Activated CD4-positive, alpha-beta T cell treated with anti-CD3 and anti-CD28 coated beads, Interleukin-2, amount 10 ng/mL, durations not matched to agents 7 days and 5 days (primary cell): ENCODE results near the gene FBN2. TPM values are rescaled to one million over a fixed set of nuclear protein-coding genes. Genes with fewer than 3 reads are reported as not detected.

Experiments
- CTCF ChIA-PET: fragments of 350-600 bp; sonication (Branson Sonifier 250); formaldehyde crosslinking; loops from one replicate; lab custom pipeline; 2021; ENCODE audit warnings: antibody characterized with exemption; lab: Charles Lee
- POLR2A ChIA-PET: fragments of 350-600 bp; sonication (Branson Sonifier 250); formaldehyde crosslinking; loops from one replicate; lab custom pipeline; 2021; ENCODE audit warnings: antibody characterized with exemption; lab: Charles Lee
- DNase-seq: peaks from one replicate; pipeline ENCODE4 v3.0.0-alpha.2; 2020
- H3K27ac Mint-ChIP-seq: one replicate; pipeline ENCODE4 v1.8.0; 2021; ENCODE audit warnings: mild to moderate bottlenecking, moderate library complexity, mixed read lengths
- H3K27me3 Mint-ChIP-seq: one replicate; pipeline ENCODE4 v1.8.0; 2021; ENCODE audit warnings: mixed read lengths
- H3K36me3 Mint-ChIP-seq: one replicate; pipeline ENCODE4 v1.8.0; 2021; ENCODE audit warnings: low read depth, mixed read lengths
- H3K4me1 Mint-ChIP-seq: one replicate; pipeline ENCODE4 v1.8.0; 2021; ENCODE audit warnings: mixed read lengths
- H3K4me3 Mint-ChIP-seq: one replicate; pipeline ENCODE4 v1.8.0; 2021; ENCODE audit warnings: mild to moderate bottlenecking, moderate library complexity, mixed read lengths
- H3K9me3 Mint-ChIP-seq: one replicate; pipeline ENCODE4 v1.8.0; 2021; ENCODE audit warnings: mixed read lengths
- total RNA-seq, 2 experiments: library from RNA; stranded (reverse); gene quantifications; one replicate each; pipeline ENCODE4 v1.2.3, GENCODE V29; 2021

Gene FBN2
- total RNA-seq, 2 experiments from 2014 or later, result not detected

DNA sequence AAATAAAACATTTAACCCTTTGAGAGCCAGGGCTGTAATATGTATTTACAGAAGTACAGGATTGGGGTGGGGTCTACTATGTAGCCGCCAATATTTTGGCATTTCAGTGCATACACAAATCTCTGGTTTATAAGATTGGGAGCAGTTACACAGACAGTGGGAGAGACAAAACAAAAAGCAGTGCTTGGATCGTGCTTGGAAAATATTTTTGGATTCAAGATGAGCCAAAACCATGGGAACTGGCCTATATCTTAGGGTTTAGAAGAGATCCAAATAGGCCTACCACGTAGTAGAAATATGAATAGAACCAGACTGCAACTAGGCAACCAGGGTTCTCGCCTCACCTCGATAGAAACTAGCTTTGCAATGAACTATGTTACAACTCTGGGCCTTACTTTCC, 284.9 kb downstream of the FBN2 start:
- no peak overlapping the region for H3K27ac Mint-ChIP-seq
- H3K27me3 Mint-ChIP-seq, result peaks cover 2% of the 10 kb centered on the region
- no peaks in the 10 kb centered on the region for H3K36me3 Mint-ChIP-seq
- CTCF ChIA-PET, result no interaction called here
- no peaks in the 10 kb centered on the region for H3K4me1 Mint-ChIP-seq
- POLR2A ChIA-PET, result no interaction called here
- H3K9me3 Mint-ChIP-seq, result peaks cover 3% of the 10 kb centered on the region
- H3K4me3 Mint-ChIP-seq, result no peak overlapping the region
- no peak for DNase-seq

DNA sequence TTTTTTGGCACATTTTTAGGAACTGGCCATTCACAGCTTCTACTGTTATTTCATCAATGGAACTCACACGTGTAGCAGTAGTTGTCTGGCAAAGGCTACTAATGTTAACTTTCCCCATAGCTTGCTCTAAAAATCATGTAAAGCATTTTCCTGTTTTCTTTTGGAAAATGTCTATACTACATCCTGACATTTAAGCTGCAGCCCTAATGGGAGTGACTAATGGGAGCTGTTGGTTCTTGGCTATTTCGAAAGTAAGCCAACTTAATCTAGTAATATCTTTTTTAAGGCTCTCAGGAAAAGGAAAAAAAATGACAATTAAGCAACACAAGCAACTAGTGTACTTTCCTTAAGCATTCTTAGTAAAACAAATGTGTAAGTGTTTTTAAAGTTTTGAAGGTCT, 285.3 kb downstream of the FBN2 start:
- POLR2A ChIA-PET, result no interaction called here
- CTCF ChIA-PET, result no interaction called here
- peaks cover 3% of the 10 kb centered on the region for H3K9me3 Mint-ChIP-seq

DNA sequence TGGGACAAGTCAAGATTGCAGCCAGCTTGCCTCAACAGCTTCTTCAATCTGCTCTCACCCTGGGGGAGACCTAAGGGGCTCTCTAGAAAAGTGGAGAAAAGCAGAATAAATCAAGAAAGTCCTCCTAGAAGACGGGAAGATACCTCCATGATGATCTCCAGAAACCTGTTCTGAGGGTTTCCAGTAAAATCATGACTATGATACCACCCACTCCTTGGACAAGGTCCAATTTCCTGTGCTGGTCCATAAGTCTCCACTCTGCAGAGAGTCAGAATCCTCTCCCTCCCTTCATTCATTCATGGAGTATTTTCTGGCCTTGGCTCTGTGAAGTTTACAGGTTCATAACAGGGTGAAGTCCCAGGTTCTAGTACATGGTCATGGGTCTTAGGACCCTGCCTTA, 285.8 kb downstream of the FBN2 start:
- ChIA-PET CTCF (no interaction called here), POLR2A (no interaction called here)
- DNase-seq, result no peak
- Mint-ChIP-seq H3K4me1 (no peaks in the 10 kb centered on the region), H3K4me3 (no peak overlapping the region), H3K36me3 (no peaks in the 10 kb centered on the region), H3K9me3 (peaks cover 3% of the 10 kb centered on the region), H3K27ac (no peak overlapping the region), H3K27me3 (no peaks in the 10 kb centered on the region)

More for the DNA sequence above, 285.3 kb downstream of the FBN2 start:
- H3K27me3 Mint-ChIP-seq, result peaks cover 2% of the 10 kb centered on the region
- no peak overlapping the region for H3K27ac Mint-ChIP-seq
- no peak overlapping the region for H3K4me3 Mint-ChIP-seq
- no peaks in the 10 kb centered on the region for H3K4me1 Mint-ChIP-seq
- H3K36me3 Mint-ChIP-seq, result no peaks in the 10 kb centered on the region
- DNase-seq, result no peak

DNA sequence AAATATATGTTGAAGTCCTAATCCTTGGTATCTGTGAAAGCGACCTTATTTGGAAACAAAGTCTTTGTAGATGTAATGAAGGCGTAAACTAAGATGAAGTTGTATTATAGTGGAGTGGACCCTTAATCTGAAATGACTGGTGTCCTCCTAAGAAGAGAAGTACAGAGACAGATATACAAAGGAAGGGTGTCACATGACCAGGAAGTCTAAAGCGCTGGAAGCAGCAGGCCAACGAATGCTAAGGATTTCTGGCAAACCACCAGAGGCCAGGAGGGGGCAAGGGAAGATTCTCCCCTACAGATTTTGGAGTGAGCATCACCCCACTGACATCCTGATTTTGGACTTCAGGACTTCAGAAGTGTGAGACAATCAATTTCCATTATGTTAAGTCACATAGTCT, 292.1 kb downstream of the FBN2 start:
- Mint-ChIP-seq H3K4me3 (no peak overlapping the region), H3K4me1 (no peaks in the 10 kb centered on the region), H3K36me3 (no peaks in the 10 kb centered on the region), H3K9me3 (no peaks in the 10 kb centered on the region), H3K27me3 (no peaks in the 10 kb centered on the region), H3K27ac (no peak overlapping the region)
- ChIA-PET POLR2A (no interaction called here), CTCF (no interaction called here)
- DNase-seq, result no peak

DNA sequence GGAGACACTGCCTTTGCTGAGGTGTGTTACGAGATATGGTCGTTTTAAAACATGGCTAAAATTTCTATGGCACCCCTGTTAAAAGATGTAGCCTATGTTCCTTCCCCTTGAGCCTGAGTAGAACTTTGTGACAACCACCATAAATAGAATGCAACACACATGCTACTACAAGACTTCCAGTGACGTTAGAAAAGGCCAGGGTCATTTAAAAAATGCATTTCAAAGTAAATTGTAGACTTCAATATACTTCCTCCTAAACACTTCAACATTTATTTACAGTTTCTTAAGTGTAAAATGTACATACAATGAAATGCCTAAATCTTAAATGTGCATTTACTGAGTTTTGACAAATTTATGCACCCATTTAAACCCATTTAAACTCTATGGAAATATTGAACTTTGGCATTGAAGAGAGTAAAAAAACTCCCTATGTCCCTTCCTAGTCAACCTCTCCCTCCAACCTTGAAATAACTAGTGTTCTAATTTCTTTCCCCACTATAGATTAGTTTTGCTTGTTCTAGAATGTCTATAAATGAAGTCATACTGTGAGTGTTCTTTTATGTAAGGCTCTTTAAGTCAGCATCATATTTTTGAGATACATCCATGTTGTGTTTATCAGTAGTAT, 294.0 kb downstream of the FBN2 start:
- no peaks in the 10 kb centered on the region for H3K36me3 Mint-ChIP-seq
- no peak overlapping the region for H3K4me3 Mint-ChIP-seq
- ChIA-PET CTCF (interaction anchor here (0.6 kb wide), 1 partner anchor 466 kb away, joined by 3 read pairs; no protein-coding TSS in a partner anchor), POLR2A (no interaction called here)
- no peak for DNase-seq
- H3K27me3 Mint-ChIP-seq, result peaks cover 2% of the 10 kb centered on the region
- H3K27ac Mint-ChIP-seq, result no peak overlapping the region
- H3K9me3 Mint-ChIP-seq, result no peaks in the 10 kb centered on the region
- H3K4me1 Mint-ChIP-seq, result no peaks in the 10 kb centered on the region

DNA sequence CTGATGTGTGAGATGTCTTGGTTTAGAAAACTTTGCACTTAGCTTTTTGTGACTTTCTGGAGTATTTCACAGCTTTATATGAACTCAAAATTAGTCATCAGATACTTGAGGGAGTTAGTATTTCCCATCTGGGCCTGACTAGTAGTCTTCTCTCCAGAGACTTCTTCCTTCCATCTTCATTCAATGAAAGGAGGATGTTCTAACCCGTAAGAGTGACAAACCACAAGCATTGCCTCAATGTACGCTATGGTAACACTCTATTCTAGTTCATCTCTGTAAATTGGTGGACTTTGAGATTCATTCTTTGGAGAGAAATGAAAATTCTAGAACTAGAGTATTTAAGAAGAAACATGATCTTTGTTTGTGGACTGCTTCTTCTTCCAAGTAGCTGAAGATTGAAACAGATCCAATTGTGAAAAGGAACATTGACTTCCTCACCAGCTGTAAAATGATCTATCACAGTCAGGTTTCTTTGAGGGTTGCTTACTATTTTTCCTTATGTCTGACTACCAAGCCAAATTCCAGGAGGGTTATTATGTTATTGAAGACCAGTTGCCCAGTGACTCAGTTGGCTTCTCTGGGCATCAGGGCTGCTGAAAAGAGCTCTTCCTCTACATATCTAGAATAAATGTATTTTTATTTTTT, 296.9 kb downstream of the FBN2 start:
- DNase-seq, result no peak
- Mint-ChIP-seq H3K27me3 (peaks cover 5% of the 10 kb centered on the region), H3K27ac (no peak overlapping the region), H3K36me3 (no peaks in the 10 kb centered on the region), H3K4me1 (no peaks in the 10 kb centered on the region), H3K4me3 (no peak overlapping the region), H3K9me3 (no peaks in the 10 kb centered on the region)
- ChIA-PET POLR2A (no interaction called here), CTCF (no interaction called here)

DNA sequence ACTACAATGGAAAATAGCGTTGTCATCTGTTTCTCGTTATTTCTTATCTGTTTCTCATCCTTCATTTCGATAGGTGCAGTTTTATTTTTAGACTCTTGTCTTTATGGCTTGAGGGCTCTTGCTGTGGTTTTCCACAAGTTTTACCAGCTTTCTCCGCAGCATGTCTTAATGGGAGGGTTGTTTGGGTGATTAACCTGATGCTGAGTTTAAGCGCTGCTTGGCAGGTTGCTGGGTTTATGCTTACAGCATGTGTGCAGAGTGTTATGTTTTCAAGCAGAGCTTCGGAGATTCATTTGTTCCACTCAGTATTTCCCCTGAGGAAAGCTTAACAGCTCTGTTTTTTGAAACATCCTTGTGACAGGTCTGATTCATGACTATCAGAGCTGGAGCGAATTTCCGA, 300.5 kb downstream of the FBN2 start:
- CTCF ChIA-PET, result no interaction called here
- H3K36me3 Mint-ChIP-seq, result no peaks in the 10 kb centered on the region
- peaks cover 5% of the 10 kb centered on the region for H3K27me3 Mint-ChIP-seq
- POLR2A ChIA-PET, result no interaction called here
- no peak overlapping the region for H3K4me3 Mint-ChIP-seq
- H3K4me1 Mint-ChIP-seq, result no peaks in the 10 kb centered on the region
- no peaks in the 10 kb centered on the region for H3K9me3 Mint-ChIP-seq
- no peak for DNase-seq
- H3K27ac Mint-ChIP-seq, result no peak overlapping the region

DNA sequence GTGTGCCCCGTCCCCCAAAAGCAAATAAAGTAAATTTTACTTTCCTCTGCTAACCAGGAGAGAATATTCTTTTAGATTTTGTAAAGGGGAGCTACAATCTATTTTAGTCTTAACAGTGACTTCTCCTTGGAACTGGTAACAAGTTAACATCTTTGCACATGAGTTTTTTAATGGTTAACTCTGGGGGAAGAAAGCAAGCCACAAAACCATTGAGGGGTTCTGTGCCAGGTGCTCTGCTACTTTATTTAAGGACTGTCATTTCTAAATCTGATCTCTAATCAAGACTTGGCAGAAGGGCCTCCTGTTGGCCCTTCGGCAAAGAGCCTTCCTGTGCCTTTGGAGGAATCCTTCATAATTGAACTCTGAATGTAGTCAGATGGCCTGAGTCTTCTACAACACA, 301.0 kb downstream of the FBN2 start:
- Mint-ChIP-seq H3K4me1 (no peaks in the 10 kb centered on the region), H3K36me3 (no peaks in the 10 kb centered on the region), H3K27ac (no peak overlapping the region), H3K27me3 (peaks cover 5% of the 10 kb centered on the region), H3K9me3 (no peaks in the 10 kb centered on the region), H3K4me3 (no peak overlapping the region)
- ChIA-PET POLR2A (no interaction called here), CTCF (no interaction called here)
- no peak for DNase-seq

DNA sequence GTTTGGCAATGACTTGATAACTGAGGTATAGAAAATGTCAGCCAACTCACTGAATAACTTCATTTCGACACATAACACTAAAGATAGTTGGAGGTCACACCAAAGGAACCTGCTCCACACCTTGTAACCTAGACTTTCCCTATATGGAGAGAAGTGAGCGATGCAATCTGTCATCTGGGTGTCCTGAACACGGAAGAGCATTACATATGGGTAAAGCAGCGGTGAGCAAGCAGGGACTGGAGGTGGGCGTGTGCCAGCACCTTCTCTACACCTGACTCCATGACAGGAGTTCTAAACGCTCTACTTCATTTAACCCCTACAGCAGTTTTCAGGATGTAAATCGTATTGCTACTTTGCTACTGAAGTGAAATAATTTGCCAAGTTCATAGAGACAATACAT, 301.7 kb downstream of the FBN2 start:
- POLR2A ChIA-PET, result no interaction called here
- DNase-seq, result no peak
- Mint-ChIP-seq H3K27me3 (peaks cover 5% of the 10 kb centered on the region), H3K4me1 (no peaks in the 10 kb centered on the region), H3K4me3 (no peak overlapping the region), H3K27ac (no peak overlapping the region), H3K36me3 (no peaks in the 10 kb centered on the region), H3K9me3 (no peaks in the 10 kb centered on the region)
- CTCF ChIA-PET, result no interaction called here

DNA sequence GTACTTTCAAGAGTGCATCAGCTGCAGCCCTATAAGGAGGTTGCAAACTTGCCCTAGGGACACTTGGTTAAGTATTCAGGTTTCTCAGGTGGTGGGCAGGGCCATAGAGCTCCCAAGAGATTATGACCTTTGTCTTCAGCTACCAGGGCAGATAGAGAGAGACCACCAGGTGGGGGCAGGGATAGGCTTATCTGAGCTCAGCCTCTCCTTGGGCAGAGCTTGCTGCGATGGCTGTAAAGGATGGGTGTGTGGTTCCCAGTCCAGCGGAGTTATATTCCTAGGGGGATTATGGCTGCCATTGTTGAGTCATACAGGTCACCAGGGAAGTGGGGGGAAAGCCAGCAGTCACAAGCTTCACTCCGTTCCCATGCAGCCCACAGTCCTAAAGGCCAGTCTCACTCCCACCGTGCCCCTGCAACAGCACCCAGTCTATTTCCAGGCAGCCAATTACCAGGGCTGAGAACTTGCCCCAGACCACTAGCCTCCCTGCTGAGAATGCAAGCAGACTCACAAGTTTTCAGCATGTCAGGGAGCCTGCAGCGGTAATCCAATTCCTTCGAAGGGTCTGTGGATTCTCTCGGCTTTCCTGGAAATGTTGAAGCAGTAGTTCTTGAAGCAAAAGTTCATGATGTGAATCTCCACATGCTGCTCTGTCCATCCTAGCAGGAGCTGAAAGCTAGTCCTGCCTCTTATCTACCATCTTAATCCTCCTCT, 303.0 kb downstream of the FBN2 start:
- no peaks in the 10 kb centered on the region for H3K9me3 Mint-ChIP-seq
- no peak overlapping the region for H3K27ac Mint-ChIP-seq
- ChIA-PET POLR2A (no interaction called here), CTCF (no interaction called here)
- H3K36me3 Mint-ChIP-seq, result no peaks in the 10 kb centered on the region
- DNase-seq, result no peak
- H3K4me1 Mint-ChIP-seq, result no peaks in the 10 kb centered on the region
- H3K4me3 Mint-ChIP-seq, result no peak overlapping the region
- peaks cover 5% of the 10 kb centered on the region for H3K27me3 Mint-ChIP-seq

DNA sequence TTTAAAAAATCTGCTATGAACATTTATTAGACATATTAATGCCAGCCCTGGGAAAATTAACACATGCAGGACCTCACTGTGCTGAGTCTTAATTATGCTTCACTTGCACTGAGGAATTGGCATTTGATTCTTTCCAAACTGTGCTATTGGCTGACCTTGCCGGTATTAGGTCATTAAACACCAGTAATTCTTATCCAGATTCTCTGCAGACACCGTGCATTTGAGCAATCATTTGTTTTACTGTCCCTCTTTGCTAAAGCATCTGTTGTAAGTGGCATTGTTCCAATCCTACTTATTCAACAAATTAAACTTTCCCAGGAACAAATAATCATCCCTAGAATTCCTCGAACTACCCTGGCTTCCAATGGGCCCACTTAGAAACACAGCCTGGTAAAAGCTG, 309.5 kb downstream of the FBN2 start:
- DNase-seq, result no peak
- no peaks in the 10 kb centered on the region for H3K9me3 Mint-ChIP-seq
- H3K4me3 Mint-ChIP-seq, result no peak overlapping the region
- POLR2A ChIA-PET, result no interaction called here
- CTCF ChIA-PET, result no interaction called here
- H3K27me3 Mint-ChIP-seq, result no peaks in the 10 kb centered on the region
- H3K27ac Mint-ChIP-seq, result no peak overlapping the region
- H3K4me1 Mint-ChIP-seq, result no peaks in the 10 kb centered on the region
- H3K36me3 Mint-ChIP-seq, result no peaks in the 10 kb centered on the region

DNA sequence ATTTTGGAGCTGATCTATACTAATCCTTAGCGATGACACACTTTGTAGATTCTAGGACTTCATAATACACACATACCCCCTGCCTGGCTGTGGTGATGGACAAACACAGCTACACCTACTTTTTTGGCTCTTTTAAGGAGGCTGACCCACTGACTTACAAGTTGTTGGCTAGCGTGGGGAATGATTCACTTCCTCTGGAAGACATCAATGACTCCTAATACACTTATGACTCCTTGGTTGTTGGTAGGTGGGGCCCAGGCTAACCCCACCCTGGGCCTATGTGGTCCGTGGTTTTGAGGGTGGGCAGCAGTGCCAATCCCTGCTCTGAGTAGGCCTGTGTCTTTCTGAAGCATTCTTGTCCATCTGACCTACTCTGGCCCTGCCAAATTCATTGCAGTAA, 310.0 kb downstream of the FBN2 start:
- Mint-ChIP-seq H3K9me3 (no peaks in the 10 kb centered on the region), H3K27me3 (no peaks in the 10 kb centered on the region), H3K36me3 (no peaks in the 10 kb centered on the region), H3K4me3 (no peak overlapping the region), H3K27ac (no peak overlapping the region), H3K4me1 (no peaks in the 10 kb centered on the region)
- DNase-seq, result no peak
- POLR2A ChIA-PET, result no interaction called here
- CTCF ChIA-PET, result no interaction called here

DNA sequence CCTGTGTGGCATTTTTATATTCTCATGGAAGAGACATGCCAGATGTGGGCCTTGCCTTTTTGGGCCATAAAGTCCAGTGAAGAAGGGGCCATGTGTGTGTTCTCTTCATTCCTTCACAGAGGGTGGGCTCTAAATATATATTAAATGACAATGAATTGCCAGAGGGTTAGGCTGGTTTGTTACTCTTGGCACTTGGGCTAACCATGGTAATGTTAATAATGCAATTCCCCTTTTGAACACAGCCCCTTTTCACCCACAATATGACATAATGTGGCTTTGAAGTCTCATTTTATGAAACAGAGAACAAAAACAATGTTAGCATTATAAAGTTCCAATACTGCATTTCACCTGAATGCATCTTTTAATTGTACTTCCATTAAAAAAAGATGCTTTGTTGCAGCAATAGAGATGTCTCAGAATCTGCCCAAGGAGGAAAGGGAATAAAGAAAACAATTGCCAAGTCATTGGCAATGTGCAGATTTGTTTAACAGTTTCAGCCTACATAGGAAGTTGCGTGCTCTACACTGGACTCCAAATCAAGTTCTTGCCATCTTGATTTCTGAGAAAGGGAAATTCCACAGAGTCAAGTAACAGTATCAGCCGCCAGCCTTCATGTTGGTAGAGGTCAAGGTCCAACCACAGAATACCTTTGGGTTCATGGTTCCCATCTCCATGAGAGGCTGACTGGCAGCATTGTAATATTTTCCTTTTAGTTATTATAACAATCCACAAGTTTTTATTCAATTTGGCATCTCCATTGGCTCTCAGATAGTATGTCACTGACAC, 312.6 kb downstream of the FBN2 start:
- Mint-ChIP-seq H3K9me3 (no peaks in the 10 kb centered on the region), H3K4me1 (no peaks in the 10 kb centered on the region), H3K27me3 (no peaks in the 10 kb centered on the region), H3K27ac (no peak overlapping the region), H3K36me3 (no peaks in the 10 kb centered on the region), H3K4me3 (no peak overlapping the region)
- DNase-seq, result no peak
- CTCF ChIA-PET, result no interaction called here
- POLR2A ChIA-PET, result no interaction called here
